B cell (primary cell): ENCODE results near the gene PACSIN1. TPM values are rescaled to one million over a fixed set of nuclear protein-coding genes. Genes with fewer than 3 reads are reported as not detected.

Experiments used
- ATAC-seq: fragments of 200-7000 bp; cut with Tn5 transposase; one replicate; pipeline ENCODE4 v1.10.0; 2021; ENCODE audit warnings: low read depth, mild to moderate bottlenecking, moderate number of reproducible peaks, moderate library complexity
- CTCF ChIA-PET: fragments of 350-600 bp; sonication (Branson Sonifier 250); formaldehyde crosslinking; loops from one replicate; lab custom pipeline; 2021; ENCODE audit warnings: antibody characterized with exemption, inconsistent platforms; lab: Charles Lee
- POLR2A ChIA-PET: fragments of 350-600 bp; sonication (Branson Sonifier 250); formaldehyde crosslinking; loops from one replicate; lab custom pipeline; 2021; ENCODE audit warnings: antibody characterized with exemption; lab: Charles Lee
- DNase-seq: peaks from one replicate; pipeline ENCODE4 v3.0.0; 2013
- H2AFZ ChIP-seq: 2 replicates; pipeline ENCODE4 v1.6.1; 2012; ENCODE audit warnings: mild to moderate bottlenecking, low read depth, low read length; ENCODE audit not compliant: insufficient read depth, poor library complexity, severe bottlenecking
- H3K27ac ChIP-seq, 2 donors: 1 replicate in 1 of 2; 2 replicates in 1 of 2; pipeline ENCODE4 v1.5.1; 2012 to 2013; ENCODE audit warnings: low read length in 2 of 2, mild to moderate bottlenecking in 2 of 2, moderate library complexity in 1 of 2
- H3K27me3 ChIP-seq, 4 experiments: fragments of 200-600 bp in 1 of 4; sonication (generic) in 1 of 4; replicated peaks in 1 of 4; 1 replicate in 2 of 4; 2 replicates in 2 of 4; pipeline versions ENCODE4 v1.6.1 to v1.7.0; 2013 to 2016; ENCODE audit warnings: low read length in 3 of 4, mild to moderate bottlenecking in 2 of 4, mixed read lengths in 1 of 4, moderate library complexity in 1 of 4; ENCODE audit not compliant: insufficient read depth in 4 of 4, control insufficient read depth in 3 of 4; ENCODE audit errors: control extremely low read depth in 1 of 4
- H3K36me3 ChIP-seq, 2 experiments: replicated peaks in 1 of 2; 1 replicate in 1 of 2; 2 replicates in 1 of 2; pipeline versions ENCODE4 v1.6.1 to v1.7.1; 2013; ENCODE audit warnings: low read length in 1 of 2; ENCODE audit not compliant: insufficient read depth in 2 of 2, control insufficient read depth in 1 of 2; ENCODE audit errors: control extremely low read depth in 1 of 2, extremely low read depth in 1 of 2
- H3K4me1 ChIP-seq, 2 donors: fragments of 200-600 bp in 1 of 2; sonication (generic) in 1 of 2; 1 replicate in 1 of 2; 2 replicates in 1 of 2; pipeline versions ENCODE4 v1.5.1 to v1.6.1; 2013 to 2017; ENCODE audit warnings: low read length in 2 of 2; ENCODE audit not compliant: control insufficient read depth in 2 of 2, insufficient read depth in 2 of 2
- H3K4me2 ChIP-seq: replicated peaks from 2 replicates; pipeline ENCODE3; 2012; ENCODE audit warnings: mild to moderate bottlenecking, low read depth, low read length; ENCODE audit not compliant: poor library complexity, severe bottlenecking
- H3K4me3 ChIP-seq, 5 experiments: fragments of 200-600 bp in 1 of 5; sonication (generic) in 1 of 5; 1 replicate in 3 of 5; 2 replicates in 2 of 5; pipeline versions ENCODE4 v1.5.1 to v1.7.0; 2011 to 2016; ENCODE audit warnings: low read length in 4 of 5, mild to moderate bottlenecking in 4 of 5, low read depth in 2 of 5, control low read depth in 1 of 5, moderate library complexity in 1 of 5; ENCODE audit not compliant: insufficient read depth in 1 of 5; ENCODE audit errors: control extremely low read depth in 1 of 5, extremely low read depth in 1 of 5
- H3K79me2 ChIP-seq: fragments of 200-600 bp; sonication (generic); one replicate; pipeline ENCODE4 v1.6.0; 2016; ENCODE audit warnings: low read length; ENCODE audit not compliant: control insufficient read depth, insufficient read depth
- H3K9ac ChIP-seq: fragments of 200-600 bp; sonication (generic); 2 replicates; pipeline ENCODE4 v1.6.1; 2017; ENCODE audit warnings: mild to moderate bottlenecking, low read length, moderate library complexity
- H3K9me3 ChIP-seq, 3 donors: one replicate each; pipeline versions ENCODE4 v1.6.1 to v1.7.1; 2013; ENCODE audit warnings: low read length in 2 of 3; ENCODE audit not compliant: control insufficient read depth in 2 of 3, insufficient read depth in 1 of 3; ENCODE audit errors: control extremely low read depth in 1 of 3
- H4K20me1 ChIP-seq: 2 replicates; pipeline ENCODE4 v1.6.0; 2012; ENCODE audit warnings: mild to moderate bottlenecking, low read length; ENCODE audit not compliant: insufficient read depth, control insufficient read depth, poor library complexity, severe bottlenecking
- H3K27ac Mint-ChIP-seq: one replicate; pipeline ENCODE4 v1.8.0; 2021; ENCODE audit warnings: mixed read lengths
- H3K27me3 Mint-ChIP-seq: one replicate; pipeline ENCODE4 v1.8.0; 2021; ENCODE audit warnings: mixed read lengths
- H3K4me1 Mint-ChIP-seq: one replicate; pipeline ENCODE4 v1.8.0; 2021; ENCODE audit warnings: mixed read lengths
- H3K4me3 Mint-ChIP-seq: one replicate; pipeline ENCODE4 v1.8.0; 2021; ENCODE audit warnings: mixed read lengths
- H3K9me3 Mint-ChIP-seq: one replicate; pipeline ENCODE4 v1.8.0; 2022; ENCODE audit warnings: mixed read lengths; ENCODE audit not compliant: insufficient read depth
- CTCF ChIP-seq: fragments of 200-600 bp; IDR thresholded peaks from one replicate; pipeline ENCODE4 v1.8.0; 2022; ENCODE audit warnings: antibody characterized with exemption, mild to moderate bottlenecking
- EZH2 ChIP-seq: IDR thresholded peaks from 2 replicates; pipeline ENCODE4 v1.6.1; 2012; ENCODE audit warnings: borderline replicate concordance, low read depth, mild to moderate bottlenecking, moderate library complexity, low read length; ENCODE audit not compliant: insufficient read depth, poor library complexity, severe bottlenecking
- WGBS: methylation state at CpG from one replicate; pipeline ENCODE4 v1.1.5; 2013; ENCODE audit warnings: missing lambda C conversion rate; ENCODE audit not compliant: insufficient coverage; 5-methylcytosine and 5-hydroxymethylcytosine counted together
- intact Hi-C: fragments of 100-400 bp; cut with micrococcal nuclease; formaldehyde crosslinking; loops from one replicate; pipeline ENCODE4 v1.10.0; 2022
- polyA plus RNA-seq: library from polyadenylated mRNA; depleted of rRNA; stranded (reverse); fragments of >200 nt; gene quantifications from 2 replicates; pipeline ENCODE4 v1.2.3, GENCODE V29; 2012
- total RNA-seq, 2 donors: library from RNA; stranded (reverse); fragments of 120-200 nt in 1 of 2; gene quantifications; 1 replicate in 1 of 2; 2 replicates in 1 of 2; pipeline versions ENCODE4 v1.2.3 to v1.2.4, GENCODE V29; 2013 to 2022

PACSIN1 gene
- total and polyA plus RNA-seq, 2 donors (not counting 1 experiment from before 2014, with no cell fraction given), result 0.18 to 0.20 TPM

GRCh38 chr6:34558172-34558714 is 92.4 kb downstream of the PACSIN1 start:
- H3K4me3 Mint-ChIP-seq, result no peak overlapping the region
- intact Hi-C loops, result no loop called here
- WGBS, result 60% methylated on average over 2 of the region's 4 CpGs
- Histone ChIP-seq H3K27ac (no peak overlapping the region), H3K9me3 (peaks cover 0 to 9% (median 4%) of the 10 kb centered on the region in 3 donors), H4K20me1 (no peaks in the 10 kb centered on the region), H2AFZ (no peak overlapping the region), H3K27me3 (no peaks in the 10 kb centered on the region), H3K79me2 (no peaks in the 10 kb centered on the region), H3K9ac (no peak overlapping the region), H3K4me1 (peaks cover 0 to 6% of the 10 kb centered on the region in 2 donors), H3K4me3 (no peak overlapping the region), H3K36me3 (no peaks in the 10 kb centered on the region), H3K4me2 (no peak overlapping the region)
- H3K9me3 Mint-ChIP-seq, result no peaks in the 10 kb centered on the region
- ATAC-seq (no peak), DNase-seq (no peak)
- no peaks in the 10 kb centered on the region for H3K27me3 Mint-ChIP-seq
- TF ChIP-seq CTCF (no peak), EZH2 (no peak)
- peaks cover 7% of the 10 kb centered on the region for H3K4me1 Mint-ChIP-seq
- ChIA-PET CTCF (interaction anchor here (1.5 kb wide), 1 partner anchor 51 kb away, joined by 4 read pairs; no protein-coding TSS in a partner anchor), POLR2A (no interaction called here)
- H3K27ac Mint-ChIP-seq, result no peak overlapping the region

GRCh38 chr6:34559651-34560365 is 93.9 kb downstream of the PACSIN1 start:
- ATAC-seq (no peak), DNase-seq (no peak)
- Histone ChIP-seq H2AFZ (no peak overlapping the region), H4K20me1 (no peaks in the 10 kb centered on the region), H3K4me2 (no peak overlapping the region), H3K4me1 (no peaks in the 10 kb centered on the region), H3K4me3 (no peak overlapping the region), H3K27me3 (no peaks in the 10 kb centered on the region), H3K9me3 (peaks cover 0 to 15% (median 4%) of the 10 kb centered on the region in 3 donors), H3K36me3 (no peaks in the 10 kb centered on the region), H3K9ac (no peak overlapping the region), H3K79me2 (no peaks in the 10 kb centered on the region), H3K27ac (no peak overlapping the region)
- TF ChIP-seq EZH2 (no peak), CTCF (no peak)
- intact Hi-C loops, result no loop called here
- Mint-ChIP-seq H3K27me3 (no peaks in the 10 kb centered on the region), H3K27ac (no peak overlapping the region), H3K9me3 (no peaks in the 10 kb centered on the region), H3K4me1 (no peaks in the 10 kb centered on the region), H3K4me3 (no peak overlapping the region)
- ChIA-PET POLR2A (interaction anchor here (0.6 kb wide), 1 partner anchor 1205 kb away, joined by 3 read pairs; no protein-coding TSS in a partner anchor), CTCF (interaction anchor here (1.5 kb wide), 1 partner anchor 49 kb away, joined by 4 read pairs; no protein-coding TSS in a partner anchor)
- 89% methylated on average over 10 of the region's 10 CpGs for WGBS
